ENCODE data around the gene LTF.

Gene LTF

GRCh38 chr3:46489381-46489780 lies 24.7 kb upstream of the LTF start:
- Histone ChIP-seq H3K9ac (ENCODE audit: low read length) (no peak overlapping the region), H3K9me3 (ENCODE audit: insufficient read depth, low read length) (no peaks in the 10 kb centered on the region), H3K4me3 (ENCODE audit: low read length) (no peak overlapping the region), H3K27me3 (ENCODE audit: low read depth, low read length) (peaks cover 42% of the 10 kb centered on the region), H3K27ac (ENCODE audit: low read length) (no peak overlapping the region), H4K20me1 (ENCODE audit: insufficient read depth, low read length) (no peaks in the 10 kb centered on the region), H3K79me2 (ENCODE audit: low read length) (no peaks in the 10 kb centered on the region), H3K4me2 (ENCODE audit: low read length) (peak overlapping the region; percentile 75), H2AFZ (ENCODE audit: low read depth, low read length) (no peak overlapping the region), H3K36me3 (replicated peaks; ENCODE audit: low read depth, low read length) (no peaks in the 10 kb centered on the region), H3K4me1 (ENCODE audit: low read length) (peaks cover 5% of the 10 kb centered on the region)
- TF ChIP-seq EZH2phosphoT487 (IDR thresholded peaks at IDR 0.05; ENCODE audit: low read depth), result no peak
- TF ChIP-seq CTCF (IDR thresholded peaks at IDR 0.05; ENCODE audit: low read depth, low read length), result no peak

- H3K4me1 ChIP-seq (ENCODE audit: low read length), result peaks cover 5% of the 10 kb centered on the region
- H4K20me1 ChIP-seq (ENCODE audit: insufficient read depth, low read length), result no peaks in the 10 kb centered on the region
- no peaks in the 10 kb centered on the region for H3K79me2 ChIP-seq (ENCODE audit: low read length)
- H3K9me3 ChIP-seq (ENCODE audit: insufficient read depth, low read length), result no peaks in the 10 kb centered on the region
- H3K4me3 ChIP-seq (ENCODE audit: low read length), result peak overlapping the region; percentile 59
- no peaks in the 10 kb centered on the region for H3K36me3 ChIP-seq (replicated peaks; ENCODE audit: low read depth, low read length)
- H3K27ac ChIP-seq (ENCODE audit: low read length), result no peak overlapping the region
- 0 out of 2 replicates have a peak overlapping the region, but pooled peaks have one; percentile 36 for H3K9ac ChIP-seq (ENCODE audit: low read length)
- peak overlapping the region; percentile 50; the same call in 1 of the 2 replicates for H2AFZ ChIP-seq (ENCODE audit: low read depth, low read length)
- TF ChIP-seq CTCF (IDR thresholded peaks at IDR 0.05; ENCODE audit: low read depth, low read length) (peak; percentile 100), EZH2phosphoT487 (IDR thresholded peaks at IDR 0.05; ENCODE audit: low read depth) (no peak)
- H3K4me2 ChIP-seq (ENCODE audit: low read length), result peak overlapping the region; percentile 75
- peaks cover 42% of the 10 kb centered on the region for H3K27me3 ChIP-seq (ENCODE audit: low read depth, low read length)
Observed at GRCh38 chr3:46488735-46489361, 24.1 kb upstream of the LTF start.

GRCh38 chr3:46485779-46486175 lies 21.1 kb upstream of the LTF start:
- no peaks in the 10 kb centered on the region for H3K79me2 ChIP-seq (ENCODE audit: low read length)
- no peak overlapping the region for H3K4me3 ChIP-seq (ENCODE audit: low read length)
- H4K20me1 ChIP-seq (ENCODE audit: insufficient read depth, low read length), result no peaks in the 10 kb centered on the region
- TF ChIP-seq EZH2phosphoT487 (IDR thresholded peaks at IDR 0.05; ENCODE audit: low read depth) (no peak), CTCF (IDR thresholded peaks at IDR 0.05; ENCODE audit: low read depth, low read length) (no peak)
- peaks cover 44% of the 10 kb centered on the region for H3K27me3 ChIP-seq (ENCODE audit: low read depth, low read length)
- peaks cover 5% of the 10 kb centered on the region for H3K4me1 ChIP-seq (ENCODE audit: low read length)
- no peak overlapping the region for H2AFZ ChIP-seq (ENCODE audit: low read depth, low read length)
- no peak overlapping the region for H3K9ac ChIP-seq (ENCODE audit: low read length)
- no peaks in the 10 kb centered on the region for H3K9me3 ChIP-seq (ENCODE audit: insufficient read depth, low read length)
- no peaks in the 10 kb centered on the region for H3K36me3 ChIP-seq (replicated peaks; ENCODE audit: low read depth, low read length)
- H3K4me2 ChIP-seq (ENCODE audit: low read length), result no peak overlapping the region
- H3K27ac ChIP-seq (ENCODE audit: low read length), result no peak overlapping the region

- no peaks in the 10 kb centered on the region for H4K20me1 ChIP-seq (ENCODE audit: insufficient read depth, low read length)
- TF ChIP-seq EZH2phosphoT487 (IDR thresholded peaks at IDR 0.05; ENCODE audit: low read depth), result no peak
- TF ChIP-seq CTCF (IDR thresholded peaks at IDR 0.05; ENCODE audit: low read depth, low read length), result no peak
- H3K9me3 ChIP-seq (ENCODE audit: insufficient read depth, low read length), result no peaks in the 10 kb centered on the region
- no peaks in the 10 kb centered on the region for H3K79me2 ChIP-seq (ENCODE audit: low read length)
- H3K9ac ChIP-seq (ENCODE audit: low read length), result no peak overlapping the region
- H3K36me3 ChIP-seq (replicated peaks; ENCODE audit: low read depth, low read length), result no peaks in the 10 kb centered on the region
- no peak overlapping the region for H2AFZ ChIP-seq (ENCODE audit: low read depth, low read length)
- H3K4me2 ChIP-seq (ENCODE audit: low read length), result no peak overlapping the region
- H3K4me1 ChIP-seq (ENCODE audit: low read length), result peaks cover 5% of the 10 kb centered on the region
- peaks cover 49% of the 10 kb centered on the region for H3K27me3 ChIP-seq (ENCODE audit: low read depth, low read length)
- no peak overlapping the region for H3K27ac ChIP-seq (ENCODE audit: low read length)
- H3K4me3 ChIP-seq (ENCODE audit: low read length), result no peak overlapping the region
Observed at GRCh38 chr3:46484911-46485778, 20.4 kb upstream of the LTF start.

Measured in OCI-LY3 (cell line).